HEK293 (cell line): ENCODE measurements around the gene UBR4.

Experiments
- CTCF ChIA-PET: fragments of 350-600 bp; formaldehyde crosslinking; extraction: SDS; loops from one replicate; lab custom pipeline; 2021; ENCODE audit warnings: antibody characterized with exemption; lab: Yijun Ruan, JAX
- POLR2A ChIA-PET: fragments of 300-600 bp; formaldehyde crosslinking; extraction: SDS; loops from one replicate; lab custom pipeline; 2020; ENCODE audit warnings: antibody characterized with exemption, inconsistent platforms; lab: Yijun Ruan, JAX
- H3K27ac ChIP-seq: fragments of 200-500 bp; sonication (Bioruptor generic); 2 replicates; pipeline ENCODE4 v1.5.1; 2014; ENCODE audit warnings: low read depth, low read length, control low read depth, inconsistent platforms; ENCODE audit errors: extremely low read depth
- H3K36me3 ChIP-seq, 2 experiments: fragments of 200-500 bp in 1 of 2; sonication (Bioruptor generic) in 1 of 2; 1 replicate in 1 of 2; 2 replicates in 1 of 2; pipeline ENCODE4 v1.5.1; 2014 to 2017; ENCODE audit warnings: inconsistent platforms in 2 of 2, low read length in 2 of 2; ENCODE audit not compliant: control insufficient read depth in 2 of 2, insufficient read depth in 1 of 2
- H3K4me1 ChIP-seq: fragments of 200-500 bp; sonication (Bioruptor generic); 2 replicates; pipeline ENCODE4 v1.5.1; 2014; ENCODE audit warnings: mild to moderate bottlenecking, low read length, inconsistent platforms; ENCODE audit not compliant: control insufficient read depth, insufficient read depth
- H3K4me3 ChIP-seq: 2 replicates; pipeline ENCODE4 v1.5.1; 2011; ENCODE audit warnings: low read depth, mild to moderate bottlenecking, control low read depth, low read length, moderate library complexity
- H3K9me3 ChIP-seq: fragments of 200-500 bp; sonication (Bioruptor generic); 2 replicates; pipeline ENCODE4 v1.5.1; 2014; ENCODE audit warnings: low read depth, low read length, inconsistent platforms; ENCODE audit not compliant: control insufficient read depth, insufficient read depth
- KLF8 ChIP-seq: fragments of 450-650 bp; formaldehyde crosslinking; IDR thresholded peaks from 2 replicates; pipeline ENCODE4 v1.5.1; 2016; ENCODE audit warnings: missing biosample characterization, missing genetic modification characterization
- MZF1 ChIP-seq: fragments of 450-650 bp; formaldehyde crosslinking; IDR thresholded peaks from 2 replicates; pipeline ENCODE4 v1.5.1; 2017; ENCODE audit warnings: missing biosample characterization, missing genetic modification characterization, borderline replicate concordance
- SCRT2 ChIP-seq: fragments of 450-650 bp; formaldehyde crosslinking; IDR thresholded peaks from 2 replicates; pipeline ENCODE4 v1.5.1; 2016; ENCODE audit warnings: missing biosample characterization, missing genetic modification characterization
- TRIM28 ChIP-seq: IDR thresholded peaks from 2 replicates; pipeline ENCODE4 v1.6.1; 2011; ENCODE audit warnings: low read length, control low read depth, borderline replicate concordance
- YY2 ChIP-seq: fragments of 450-650 bp; formaldehyde crosslinking; IDR thresholded peaks from 2 replicates; pipeline ENCODE4 v1.5.1; 2016; ENCODE audit warnings: missing biosample characterization, missing genetic modification characterization
- ZBTB17 ChIP-seq: fragments of 450-650 bp; formaldehyde crosslinking; IDR thresholded peaks from 2 replicates; pipeline ENCODE4 v1.5.1; 2016; ENCODE audit warnings: missing biosample characterization, missing genetic modification characterization
- ZBTB48 ChIP-seq: fragments of 450-650 bp; formaldehyde crosslinking; IDR thresholded peaks from 2 replicates; pipeline ENCODE4 v1.5.1; 2016; ENCODE audit warnings: missing biosample characterization, missing genetic modification characterization
- ZBTB49 ChIP-seq: fragments of 450-650 bp; formaldehyde crosslinking; IDR thresholded peaks from 2 replicates; pipeline ENCODE4 v1.5.1; 2016; ENCODE audit warnings: missing biosample characterization, missing genetic modification characterization, low read depth
- ZNF140 ChIP-seq: fragments of 450-650 bp; formaldehyde crosslinking; IDR thresholded peaks from 2 replicates; pipeline ENCODE4 v1.5.1; 2016; ENCODE audit warnings: missing biosample characterization, missing genetic modification characterization
- ZNF157 ChIP-seq: fragments of 450-650 bp; formaldehyde crosslinking; IDR thresholded peaks from 2 replicates; pipeline ENCODE4 v1.5.1; 2016; ENCODE audit warnings: missing biosample characterization, missing genetic modification characterization
- ZNF175 ChIP-seq: fragments of 450-650 bp; formaldehyde crosslinking; IDR thresholded peaks from 2 replicates; pipeline ENCODE4 v1.5.1; 2016; ENCODE audit warnings: missing biosample characterization, missing genetic modification characterization
- ZNF248 ChIP-seq: fragments of 450-650 bp; formaldehyde crosslinking; IDR thresholded peaks from 2 replicates; pipeline ENCODE4 v1.5.1; 2017; ENCODE audit warnings: missing biosample characterization, missing genetic modification characterization
- ZNF274 ChIP-seq, 2 experiments: fragments of 200-500 bp in 1 of 2; fragments of 450-650 bp in 1 of 2; sonication (Bioruptor generic) in 1 of 2; formaldehyde crosslinking in 1 of 2; IDR thresholded peaks; 2 replicates each; pipeline versions ENCODE4 v1.5.1 to v1.6.1; 2014 to 2016; ENCODE audit warnings: borderline replicate concordance in 1 of 2, inconsistent platforms in 1 of 2, low read length in 1 of 2, missing biosample characterization in 1 of 2, missing genetic modification characterization in 1 of 2
- ZNF335 ChIP-seq: fragments of 450-650 bp; formaldehyde crosslinking; conservative IDR thresholded peaks from 2 replicates; pipeline ENCODE4 v1.5.1; 2016; ENCODE audit warnings: missing biosample characterization, missing genetic modification characterization
- ZNF549 ChIP-seq: fragments of 450-650 bp; IDR thresholded peaks from 2 replicates; pipeline ENCODE4 v1.5.1; 2018; ENCODE audit warnings: missing biosample characterization, missing genetic modification characterization, mild to moderate bottlenecking, inconsistent platforms, moderate library complexity
- ZNF571 ChIP-seq: fragments of 450-650 bp; formaldehyde crosslinking; IDR thresholded peaks from 2 replicates; pipeline ENCODE4 v1.5.0; 2017; ENCODE audit warnings: missing biosample characterization, missing genetic modification characterization
- ZNF626 ChIP-seq: fragments of 450-650 bp; sonication (Bioruptor Pico); formaldehyde crosslinking; IDR thresholded peaks from 2 replicates; pipeline ENCODE4 v1.5.1; 2018; ENCODE audit warnings: missing biosample characterization, missing genetic modification characterization, inconsistent platforms
- ZNF629 ChIP-seq: fragments of 450-650 bp; formaldehyde crosslinking; IDR thresholded peaks from 2 replicates; pipeline ENCODE4 v1.5.1; 2017; ENCODE audit warnings: missing biosample characterization, missing genetic modification characterization
- ZNF660 ChIP-seq: fragments of 450-650 bp; IDR thresholded peaks from 2 replicates; pipeline ENCODE4 v1.5.1; 2018; ENCODE audit warnings: missing biosample characterization, mild to moderate bottlenecking, missing genetic modification characterization
- ZNF664 ChIP-seq: fragments of 450-650 bp; formaldehyde crosslinking; IDR thresholded peaks from 2 replicates; pipeline ENCODE4 v1.5.1; 2016; ENCODE audit warnings: missing biosample characterization, missing genetic modification characterization
- ZNF677 ChIP-seq: fragments of 450-650 bp; IDR thresholded peaks from 2 replicates; pipeline ENCODE4 v1.5.0; 2018; ENCODE audit warnings: missing biosample characterization, mild to moderate bottlenecking, missing genetic modification characterization, moderate library complexity
- ZNF701 ChIP-seq: fragments of 450-650 bp; formaldehyde crosslinking; IDR thresholded peaks from 2 replicates; pipeline ENCODE4 v1.5.1; 2016; ENCODE audit warnings: missing biosample characterization, missing genetic modification characterization
- ZNF837 ChIP-seq: fragments of 450-650 bp; formaldehyde crosslinking; IDR thresholded peaks from 2 replicates; pipeline ENCODE4 v1.5.1; 2016; ENCODE audit warnings: missing biosample characterization, missing genetic modification characterization
- TF ChIP-seq, protein P1 (sequence below): fragments of 450-650 bp; formaldehyde crosslinking; IDR thresholded peaks from 2 replicates; pipeline ENCODE4 v1.5.1; 2017; ENCODE audit warnings: missing biosample characterization, missing genetic modification characterization
- TF ChIP-seq, protein P2 (sequence below): fragments of 450-650 bp; formaldehyde crosslinking; IDR thresholded peaks from 2 replicates; pipeline ENCODE4 v1.5.1; 2016; ENCODE audit warnings: missing biosample characterization, missing genetic modification characterization
- TF ChIP-seq, protein P3 (sequence below): fragments of 450-650 bp; formaldehyde crosslinking; IDR thresholded peaks from 2 replicates; pipeline ENCODE4; 2016; ENCODE audit warnings: missing biosample characterization, missing genetic modification characterization

UBR4 gene

DNA sequence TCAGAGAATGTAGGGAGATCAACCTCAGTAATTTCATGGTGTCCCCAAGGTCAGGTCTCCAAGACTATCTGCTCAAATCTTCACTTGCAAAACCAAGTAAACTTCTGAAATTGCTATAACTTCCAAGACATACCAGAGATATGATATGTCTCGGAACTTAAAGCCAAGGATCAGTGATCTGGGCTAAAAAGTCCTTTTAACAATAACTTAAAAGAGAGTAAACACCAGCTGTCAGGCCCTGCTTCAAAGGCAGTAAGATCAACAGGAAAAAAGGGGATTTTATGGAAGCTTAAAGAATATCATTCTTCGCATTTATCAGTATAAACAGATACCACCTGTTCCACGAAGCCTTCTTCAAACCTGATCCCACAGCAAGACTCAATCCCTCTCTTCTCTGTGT, 13.7 kb downstream of the UBR4 start:
- POLR2A ChIA-PET, result no interaction called here
- Histone ChIP-seq H3K27ac (no peak overlapping the region), H3K4me3 (no peak overlapping the region), H3K36me3 (peaks cover 66 to 90% of the 10 kb centered on the region in 2 experiments), H3K9me3 (no peaks in the 10 kb centered on the region), H3K4me1 (no peaks in the 10 kb centered on the region)
- CTCF ChIA-PET, result interaction anchor here (0.7 to 1.5 kb wide), 2 partner anchors 67 to 457 kb away, joined by 4 to 6 read pairs; no protein-coding TSS in a partner anchor
- TF ChIP-seq ZNF660, result no peak
- TF ChIP-seq ZNF677, result no peak
- no peak for TF ChIP-seq SCRT2 (tag by site-specific recombination)
- TF ChIP-seq KLF8 (tag by site-specific recombination), result no peak
- no peak for TF ChIP-seq ZBTB49 (tag by site-specific recombination)
- TF ChIP-seq ZNF629 (tag by site-specific recombination), result no peak
- TF ChIP-seq ZNF274 (IDR thresholded peaks at IDR 0.05; ENCODE audit: low read length), result no peak
- TF ChIP-seq ZNF274 (tag by site-specific recombination; IDR thresholded peaks at IDR 0.05; ENCODE audit: borderline replicate concordance), result no peak
- no peak for TF ChIP-seq ZNF175
- no peak for TF ChIP-seq ZNF701 (tag by site-specific recombination)
- no peak for TF ChIP-seq MZF1 (tag by site-specific recombination)
- no peak for TF ChIP-seq ZBTB17 (tag by site-specific recombination)
- no peak for TF ChIP-seq ZNF248 (tag by site-specific recombination)

- POLR2A ChIA-PET, result no interaction called here
- H3K4me1 ChIP-seq, result no peaks in the 10 kb centered on the region
- no peak for TF ChIP-seq ZNF837
- TF ChIP-seq ZNF140, result no peak
- TF ChIP-seq, protein P1, sequence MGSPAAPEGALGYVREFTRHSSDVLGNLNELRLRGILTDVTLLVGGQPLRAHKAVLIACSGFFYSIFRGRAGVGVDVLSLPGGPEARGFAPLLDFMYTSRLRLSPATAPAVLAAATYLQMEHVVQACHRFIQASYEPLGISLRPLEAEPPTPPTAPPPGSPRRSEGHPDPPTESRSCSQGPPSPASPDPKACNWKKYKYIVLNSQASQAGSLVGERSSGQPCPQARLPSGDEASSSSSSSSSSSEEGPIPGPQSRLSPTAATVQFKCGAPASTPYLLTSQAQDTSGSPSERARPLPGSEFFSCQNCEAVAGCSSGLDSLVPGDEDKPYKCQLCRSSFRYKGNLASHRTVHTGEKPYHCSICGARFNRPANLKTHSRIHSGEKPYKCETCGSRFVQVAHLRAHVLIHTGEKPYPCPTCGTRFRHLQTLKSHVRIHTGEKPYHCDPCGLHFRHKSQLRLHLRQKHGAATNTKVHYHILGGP (tag by site-specific recombination), result no peak
- no peak for TF ChIP-seq ZNF549 (tag by site-specific recombination)
- TF ChIP-seq ZNF335 (tag by site-specific recombination), result no peak
- no peak for TF ChIP-seq ZNF248 (tag by site-specific recombination)
- TF ChIP-seq ZNF157 (tag by site-specific recombination), result no peak
- TF ChIP-seq ZNF664, result no peak
- no peak for TF ChIP-seq ZNF571 (tag by site-specific recombination)
- TF ChIP-seq YY2, result no peak
- CTCF ChIA-PET, result no interaction called here
- H3K36me3 ChIP-seq, result peaks cover 63 to 88% of the 10 kb centered on the region in 2 experiments
- H3K9me3 ChIP-seq, result no peaks in the 10 kb centered on the region
- H3K27ac ChIP-seq, result no peak overlapping the region
- no peak overlapping the region for H3K4me3 ChIP-seq
These were observed 17.1 kb downstream of the UBR4 start for GRCh38 chr1:19193004-19193403.

GRCh38 chr1:19191811-19192210, 18.3 kb downstream of the UBR4 start:
- Histone ChIP-seq H3K36me3 (peaks cover 66 to 86% of the 10 kb centered on the region in 2 experiments), H3K9me3 (no peaks in the 10 kb centered on the region), H3K4me1 (no peaks in the 10 kb centered on the region), H3K27ac (no peak overlapping the region), H3K4me3 (no peak overlapping the region)
- CTCF ChIA-PET, result interaction anchor here (0.8 kb wide), 1 partner anchor 462 kb away, joined by 3 read pairs; no protein-coding TSS in a partner anchor
- POLR2A ChIA-PET, result no interaction called here
- TF ChIP-seq ZBTB48 (no peak), ZNF626 (no peak), TRIM28 (no peak)
- TF ChIP-seq, protein P2, sequence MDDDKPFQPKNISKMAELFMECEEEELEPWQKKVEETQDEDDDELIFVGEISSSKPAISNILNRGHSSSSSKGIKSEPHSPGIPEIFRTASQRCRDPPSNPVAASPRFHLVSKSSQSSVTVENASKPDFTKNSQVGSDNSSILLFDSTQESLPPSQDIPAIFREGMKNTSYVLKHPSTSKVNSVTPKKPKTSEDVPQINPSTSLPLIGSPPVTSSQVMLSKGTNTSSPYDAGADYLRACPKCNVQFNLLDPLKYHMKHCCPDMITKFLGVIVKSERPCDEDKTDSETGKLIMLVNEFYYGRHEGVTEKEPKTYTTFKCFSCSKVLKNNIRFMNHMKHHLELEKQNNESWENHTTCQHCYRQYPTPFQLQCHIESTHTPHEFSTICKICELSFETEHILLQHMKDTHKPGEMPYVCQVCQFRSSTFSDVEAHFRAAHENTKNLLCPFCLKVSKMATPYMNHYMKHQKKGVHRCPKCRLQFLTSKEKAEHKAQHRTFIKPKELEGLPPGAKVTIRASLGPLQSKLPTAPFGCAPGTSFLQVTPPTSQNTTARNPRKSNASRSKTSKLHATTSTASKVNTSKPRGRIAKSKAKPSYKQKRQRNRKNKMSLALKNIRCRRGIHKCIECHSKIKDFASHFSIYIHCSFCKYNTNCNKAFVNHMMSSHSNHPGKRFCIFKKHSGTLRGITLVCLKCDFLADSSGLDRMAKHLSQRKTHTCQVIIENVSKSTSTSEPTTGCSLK, result no peak
- TF ChIP-seq, protein P3, sequence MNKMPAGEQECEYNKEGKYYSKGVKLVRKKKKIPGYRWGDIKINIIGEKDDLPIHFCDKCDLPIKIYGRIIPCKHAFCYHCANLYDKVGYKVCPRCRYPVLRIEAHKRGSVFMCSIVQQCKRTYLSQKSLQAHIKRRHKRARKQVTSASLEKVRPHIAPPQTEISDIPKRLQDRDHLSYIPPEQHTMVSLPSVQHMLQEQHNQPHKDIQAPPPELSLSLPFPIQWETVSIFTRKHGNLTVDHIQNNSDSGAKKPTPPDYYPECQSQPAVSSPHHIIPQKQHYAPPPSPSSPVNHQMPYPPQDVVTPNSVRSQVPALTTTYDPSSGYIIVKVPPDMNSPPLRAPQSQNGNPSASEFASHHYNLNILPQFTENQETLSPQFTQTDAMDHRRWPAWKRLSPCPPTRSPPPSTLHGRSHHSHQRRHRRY (tag by site-specific recombination), result no peak
